Chondrocyte (in vitro differentiated cells): ENCODE results near the gene ARHGEF37. TPM values are rescaled to one million over a fixed set of nuclear protein-coding genes. Genes with fewer than 3 reads are reported as not detected.

ENCODE experiments used
- DNase-seq: peaks from one replicate; pipeline ENCODE4 v3.0.0; 2021; ENCODE audit warnings: mixed read lengths, low spot score
- H3K27ac Mint-ChIP-seq: one replicate; pipeline ENCODE4 v1.8.0; 2021; ENCODE audit warnings: mild to moderate bottlenecking, moderate library complexity, mixed read lengths; ENCODE audit not compliant: unreplicated experiment
- H3K27me3 Mint-ChIP-seq: 2 replicates; pipeline ENCODE4 v1.8.0; 2021; ENCODE audit warnings: low read depth, mixed read lengths
- H3K36me3 Mint-ChIP-seq: 2 replicates; pipeline ENCODE4 v1.8.0; 2021; ENCODE audit warnings: low read depth, mixed read lengths
- H3K4me1 Mint-ChIP-seq: 2 replicates; pipeline ENCODE4 v1.8.0; 2021; ENCODE audit warnings: low read depth, mild to moderate bottlenecking, mixed read lengths
- H3K4me3 Mint-ChIP-seq: one replicate; pipeline ENCODE4 v1.8.0; 2021; ENCODE audit warnings: mild to moderate bottlenecking, moderate library complexity, mixed read lengths; ENCODE audit not compliant: unreplicated experiment
- H3K9me3 Mint-ChIP-seq: 2 replicates; pipeline ENCODE4 v1.8.0; 2021; ENCODE audit warnings: low read depth, mixed read lengths
- CTCF ChIP-seq: fragments of 200-600 bp; sonication (generic); IDR thresholded peaks from 2 replicates; pipeline ENCODE4 v1.5.0; 2021; ENCODE audit warnings: antibody characterized with exemption, mild to moderate bottlenecking, moderate library complexity
- total RNA-seq: library from RNA; stranded (reverse); gene quantifications from 3 replicates; pipeline ENCODE4 v1.2.1, GENCODE V29; 2021

The ARHGEF37 gene
- total RNA-seq, 1 donor from 2014 or later = 6.0 TPM

GRCh38 chr5:149674686-149675085, 93.4 kb downstream of the ARHGEF37 start:
- no peaks in the 10 kb centered on the region for H3K9me3 Mint-ChIP-seq
- H3K4me1 Mint-ChIP-seq = peaks cover 2% of the 10 kb centered on the region
- no peak for DNase-seq
- no peak for TF ChIP-seq CTCF
- H3K36me3 Mint-ChIP-seq = no peaks in the 10 kb centered on the region
- H3K27ac Mint-ChIP-seq = no peak overlapping the region
- no peak overlapping the region for H3K4me3 Mint-ChIP-seq
- peaks cover 6% of the 10 kb centered on the region for H3K27me3 Mint-ChIP-seq

DNA sequence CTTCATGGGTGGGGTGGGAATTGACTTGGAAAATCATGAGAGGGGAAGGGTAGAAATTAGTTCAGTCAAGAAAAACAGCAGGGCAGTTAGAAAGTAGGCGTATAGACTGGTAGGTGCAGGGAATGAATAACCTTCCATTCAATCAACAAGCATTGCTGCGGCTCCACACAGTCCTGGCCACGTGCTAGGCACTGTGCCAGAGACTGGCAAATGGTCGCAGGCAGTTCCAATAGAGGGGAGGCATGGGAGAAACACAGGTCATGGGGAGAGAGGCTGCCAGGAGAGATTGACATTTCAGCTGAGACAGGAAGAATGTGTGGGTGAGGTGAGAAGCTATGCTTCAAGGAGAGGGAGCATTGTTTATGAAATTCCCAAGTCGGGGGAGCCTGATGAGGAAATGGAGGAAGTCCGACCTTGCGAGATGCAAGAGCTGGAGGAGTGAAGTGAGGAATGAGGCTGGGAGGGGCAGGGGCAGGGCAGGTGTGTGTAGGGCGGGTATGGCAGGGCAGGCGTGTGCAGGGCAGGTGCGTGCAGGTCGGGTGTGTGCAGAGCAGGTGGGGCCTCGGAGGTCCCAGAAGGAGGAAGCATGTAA, 94.4 kb downstream of the ARHGEF37 start:
- Mint-ChIP-seq H3K27ac (no peak overlapping the region), H3K9me3 (no peaks in the 10 kb centered on the region), H3K36me3 (no peaks in the 10 kb centered on the region), H3K4me1 (peaks cover 2% of the 10 kb centered on the region), H3K4me3 (no peak overlapping the region), H3K27me3 (peaks cover 9% of the 10 kb centered on the region)
- no peak for DNase-seq
- TF ChIP-seq CTCF = no peak

- DNase-seq = no peak
- H3K4me3 Mint-ChIP-seq = no peak overlapping the region
- peaks cover 14% of the 10 kb centered on the region for H3K27me3 Mint-ChIP-seq
- no peaks in the 10 kb centered on the region for H3K9me3 Mint-ChIP-seq
- no peak overlapping the region for H3K27ac Mint-ChIP-seq
- H3K4me1 Mint-ChIP-seq = peaks cover 2% of the 10 kb centered on the region
- TF ChIP-seq CTCF = no peak
- H3K36me3 Mint-ChIP-seq = no peaks in the 10 kb centered on the region
Measured at GRCh38 chr5:149677731-149678130, 96.4 kb downstream of the ARHGEF37 start.

DNA sequence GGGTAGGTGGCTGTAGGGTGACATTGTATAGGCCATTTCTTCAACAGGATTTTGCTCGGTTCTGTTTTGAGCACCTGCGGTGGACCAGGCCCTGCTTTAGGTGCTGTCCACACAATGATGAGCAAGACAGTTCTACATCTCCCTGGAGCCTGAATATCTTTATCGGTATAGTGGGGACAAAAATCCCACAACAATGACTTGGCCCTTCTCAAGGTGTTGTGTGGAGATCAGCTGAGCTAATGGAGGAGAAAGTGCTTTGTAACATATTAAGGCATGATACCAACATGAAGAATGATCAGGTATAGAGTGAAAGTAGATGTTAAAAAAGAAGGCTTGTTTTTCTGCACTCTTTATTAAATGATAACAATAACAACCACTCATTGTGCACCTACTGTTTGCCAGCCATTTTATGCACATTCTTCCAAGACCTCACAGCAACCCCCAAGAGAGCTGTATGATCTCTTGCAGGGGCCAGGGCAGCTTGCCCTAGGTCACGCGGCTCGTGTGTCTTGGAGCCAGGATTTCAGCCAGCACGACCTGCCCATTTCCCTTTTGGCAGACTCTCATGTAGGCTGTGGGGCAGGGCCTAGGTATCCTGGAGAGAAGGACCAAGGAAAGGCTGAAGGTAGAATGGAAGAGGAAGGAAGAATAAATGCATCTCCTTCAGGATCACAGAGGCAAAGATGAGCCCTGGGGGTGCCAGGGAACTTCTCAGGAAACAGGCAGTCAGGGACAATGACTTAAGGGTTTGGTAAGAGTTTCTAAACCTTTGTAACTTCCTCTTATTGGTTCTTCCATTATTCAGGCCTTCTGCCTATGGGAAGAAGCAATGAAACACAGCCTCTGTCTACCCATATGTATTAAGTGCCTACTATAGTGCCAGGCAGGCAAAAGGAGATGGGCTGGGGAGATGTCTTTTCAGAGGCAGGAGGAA, 98.8 kb downstream of the ARHGEF37 start:
- Mint-ChIP-seq H3K9me3 (no peaks in the 10 kb centered on the region), H3K4me1 (peaks cover 2% of the 10 kb centered on the region), H3K4me3 (no peak overlapping the region), H3K27me3 (peaks cover 29% of the 10 kb centered on the region), H3K27ac (no peak overlapping the region), H3K36me3 (peaks cover 2% of the 10 kb centered on the region)
- no peak for DNase-seq
- no peak for TF ChIP-seq CTCF

DNA sequence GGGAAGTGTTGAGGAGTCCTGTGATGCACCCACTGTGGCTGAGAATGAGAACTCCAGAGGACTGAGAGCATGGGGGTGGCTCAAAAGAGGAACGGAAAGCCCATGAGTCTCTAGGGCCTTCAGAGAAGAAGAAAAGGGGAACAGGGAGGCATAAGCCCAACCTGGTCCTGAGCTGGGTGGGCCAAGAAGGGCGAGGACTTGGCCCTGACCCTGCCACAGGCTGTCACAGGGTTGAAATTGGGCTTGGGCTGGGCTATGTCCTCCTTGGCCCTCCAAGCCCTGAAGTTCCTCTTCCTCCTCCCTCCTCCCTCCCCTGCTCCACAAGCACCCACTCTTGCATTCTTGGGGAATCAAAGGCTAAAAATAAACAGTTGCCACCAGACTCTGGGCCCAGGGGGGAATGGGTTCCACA, 99.5 kb downstream of the ARHGEF37 start:
- DNase-seq = no peak
- Mint-ChIP-seq H3K27me3 (peaks cover 29% of the 10 kb centered on the region), H3K27ac (no peak overlapping the region), H3K36me3 (peaks cover 2% of the 10 kb centered on the region), H3K9me3 (no peaks in the 10 kb centered on the region), H3K4me3 (no peak overlapping the region), H3K4me1 (no peaks in the 10 kb centered on the region)
- no peak for TF ChIP-seq CTCF
